ENCODE measurements around the gene AQP12A.
"Not testable (repeated sequence)": the region's sequence is repeated elsewhere in the genome, so short reads cannot be mapped to it uniquely, and the experiment has no call there.

Gene AQP12A

DNA sequence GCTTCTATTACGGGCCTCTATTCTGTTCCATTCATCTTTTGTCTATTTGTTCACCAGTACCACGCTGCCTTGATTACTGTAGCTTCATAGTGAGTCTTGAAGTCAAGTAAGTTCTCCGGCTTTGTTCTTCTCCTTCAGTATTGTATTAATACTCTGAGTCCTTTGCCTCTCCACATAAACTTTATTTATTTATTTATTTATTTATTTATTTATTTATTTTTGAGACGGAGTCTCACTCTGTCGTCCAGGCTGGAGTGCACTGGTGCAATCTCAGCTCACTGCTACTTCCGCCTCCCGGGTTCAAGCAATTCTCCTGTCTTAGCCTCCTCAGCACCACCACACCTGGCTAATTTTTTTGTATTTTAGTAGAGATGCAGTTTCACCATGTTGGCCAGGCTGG lies 31.8 kb upstream of the AQP12A start:
- DNase-seq (ENCODE audit: low spot score) = not testable (repeated sequence)

DNA sequence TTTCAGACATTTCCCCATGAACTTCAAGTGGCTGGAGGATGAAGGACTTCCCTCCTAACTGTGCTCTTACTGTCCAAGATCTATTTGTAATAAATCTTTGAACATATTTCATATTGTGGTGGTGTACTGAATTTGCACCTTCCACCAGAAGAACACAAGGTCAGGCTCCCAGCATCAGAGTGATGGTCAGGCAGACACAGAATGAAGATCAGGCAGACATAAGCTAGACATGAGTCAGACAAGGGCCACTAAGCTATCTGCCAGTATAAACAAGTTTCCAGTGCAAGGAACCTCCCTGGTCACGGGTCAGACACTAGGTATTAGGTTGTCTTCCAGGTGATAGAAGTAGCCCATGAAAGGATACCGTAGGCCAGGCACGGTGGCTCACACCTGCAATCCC lies 29.0 kb upstream of the AQP12A start:
- no peak for DNase-seq (ENCODE audit: low spot score)

DNA sequence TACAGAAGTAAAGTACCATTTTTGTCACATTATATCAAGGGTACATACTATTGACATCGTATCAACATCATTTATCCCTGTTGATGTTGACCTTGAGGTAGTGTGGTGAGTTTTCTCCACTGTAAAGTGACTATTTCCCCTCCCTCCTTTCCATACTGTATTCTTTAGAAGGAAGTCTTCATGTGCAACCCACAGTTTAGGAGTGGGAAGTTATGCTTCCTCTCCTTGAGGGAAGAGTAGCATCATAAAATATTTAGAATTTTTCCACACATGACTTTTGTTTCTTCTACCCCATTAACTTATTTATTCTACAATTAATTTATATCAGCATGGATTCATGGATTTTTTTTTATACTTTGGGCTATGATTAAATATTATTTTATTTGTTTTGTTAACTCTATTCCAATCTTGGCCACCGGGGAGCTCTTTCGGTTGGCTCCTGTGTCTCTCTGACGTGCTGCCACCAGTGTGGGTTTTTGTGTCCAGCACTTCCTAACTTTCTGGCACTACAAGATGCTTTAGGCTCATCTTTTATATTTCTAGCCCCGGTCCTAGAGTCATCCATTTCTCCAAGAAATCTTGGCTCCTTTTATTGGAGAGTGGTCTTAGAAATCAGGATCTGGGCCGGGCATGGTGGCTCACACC lies 28.0 kb upstream of the AQP12A start:
- no peak for DNase-seq (ENCODE audit: low spot score)

DNA sequence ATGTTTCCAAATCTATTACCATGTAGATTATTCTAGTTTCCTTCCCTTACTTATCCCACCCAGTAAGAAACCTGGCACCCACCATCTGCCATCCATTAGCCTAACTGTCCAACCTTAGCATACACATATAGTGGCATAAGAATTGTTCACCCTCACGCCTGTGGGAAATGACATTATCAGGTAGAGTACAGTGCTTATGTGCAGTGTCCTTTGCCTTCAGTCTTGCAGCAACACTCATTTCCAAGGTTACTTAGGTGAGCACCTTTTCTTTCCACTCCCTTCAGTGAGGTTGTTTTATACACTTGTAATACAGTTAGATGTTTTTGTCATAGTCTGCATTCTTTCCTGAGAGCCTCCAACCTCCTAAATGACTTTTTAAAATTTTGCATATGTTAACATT lies 27.0 kb upstream of the AQP12A start:
- DNase-seq (ENCODE audit: low spot score) = no peak

DNA sequence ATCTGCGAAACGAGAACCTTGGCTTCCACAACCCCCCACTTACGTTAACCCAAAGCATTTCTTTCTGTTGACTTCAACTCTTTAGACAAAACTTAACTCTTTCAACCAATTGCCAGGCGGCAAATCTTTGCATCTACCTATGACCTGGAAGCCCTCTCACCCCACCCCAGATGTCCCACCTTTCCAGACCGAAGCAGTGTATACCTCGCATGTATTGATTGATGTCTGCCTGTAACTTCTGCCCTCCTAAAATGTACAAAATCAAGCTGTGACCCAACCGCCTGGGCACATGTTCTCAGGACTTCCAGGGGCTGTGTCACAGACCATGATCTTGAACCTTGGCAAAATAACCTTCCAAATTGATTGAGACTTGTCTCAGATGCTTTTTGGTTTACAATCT lies 21.3 kb upstream of the AQP12A start:
- DNase-seq (ENCODE audit: low spot score) = no peak

DNA sequence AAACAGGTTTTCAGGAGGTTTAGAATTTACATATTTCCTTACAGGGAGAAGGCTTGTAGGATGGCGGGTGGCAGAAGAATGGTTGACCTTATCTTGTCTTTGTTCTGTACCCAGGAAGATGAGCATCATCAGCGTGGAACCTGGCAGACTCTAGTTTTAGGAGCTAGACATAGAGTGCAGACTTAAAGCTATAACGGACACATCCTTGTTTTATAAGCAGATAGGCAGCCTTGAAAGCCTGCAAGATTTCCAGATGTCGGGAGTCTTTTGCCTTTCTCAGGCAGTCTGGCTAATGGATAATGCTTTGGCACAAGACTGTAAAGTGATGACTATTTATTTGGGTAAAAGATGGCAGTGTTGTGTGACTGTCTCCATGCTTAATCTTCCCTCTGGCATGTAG lies 20.7 kb upstream of the AQP12A start:
- DNase-seq (ENCODE audit: low spot score) = no peak

DNA sequence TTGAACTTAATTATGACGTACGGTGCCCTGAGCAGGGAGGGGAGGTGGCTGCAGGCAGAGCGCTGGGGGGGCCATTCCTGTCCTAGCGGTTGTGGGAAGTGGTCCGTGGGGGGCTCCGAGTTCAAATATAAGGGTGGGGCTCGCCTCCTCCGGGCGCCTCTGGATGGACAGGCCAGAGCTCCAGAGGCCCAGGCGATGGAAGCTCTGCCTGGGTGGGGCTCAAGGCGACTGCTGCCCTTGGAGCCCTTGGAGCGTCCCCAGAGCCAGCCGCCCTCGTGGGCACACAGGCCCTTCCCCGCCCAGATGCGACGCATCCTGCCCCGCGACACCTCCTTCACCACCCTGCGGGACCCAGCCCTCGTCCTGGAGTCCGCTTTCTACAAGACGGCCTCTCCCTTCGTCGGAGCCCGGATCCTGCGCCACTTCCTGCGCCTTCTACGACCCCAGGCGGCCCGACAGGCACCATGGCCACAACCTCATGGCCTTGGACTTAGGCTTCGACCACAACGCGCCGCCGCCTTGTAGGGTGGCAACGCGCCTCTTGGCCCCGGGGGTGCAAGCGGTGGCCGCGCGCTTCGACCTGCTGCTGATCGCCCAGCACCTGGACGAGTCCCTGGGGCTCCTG lies 19.5 kb upstream of the AQP12A start:
- DNase-seq (ENCODE audit: low spot score) = peak; percentile 35

DNA sequence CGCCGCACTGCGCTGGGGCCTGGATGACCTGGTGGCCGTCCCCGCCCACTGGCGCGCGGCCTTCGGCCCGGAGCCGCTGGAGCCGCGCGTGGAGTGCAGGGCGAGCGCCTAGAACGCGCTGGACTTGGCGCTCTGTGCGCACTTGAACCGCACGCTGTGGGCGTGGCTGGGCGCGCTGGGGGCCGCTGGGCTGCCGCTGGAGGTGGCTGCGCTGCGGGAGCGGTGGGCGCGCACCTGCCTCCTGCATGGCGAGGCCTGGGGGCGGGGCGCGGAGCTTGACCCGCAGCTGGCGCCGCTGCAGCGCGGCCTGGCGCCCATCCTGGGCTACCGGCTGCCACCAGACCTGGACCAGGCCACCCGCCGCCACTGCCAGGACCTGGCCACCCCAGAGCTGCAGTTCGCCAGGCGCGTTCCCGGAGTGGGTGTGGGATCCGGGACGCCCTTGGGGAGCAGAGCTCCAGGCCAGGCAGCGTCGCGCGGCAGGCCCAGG lies 18.9 kb upstream of the AQP12A start:
- DNase-seq (ENCODE audit: low spot score) = peak; percentile 69

DNA sequence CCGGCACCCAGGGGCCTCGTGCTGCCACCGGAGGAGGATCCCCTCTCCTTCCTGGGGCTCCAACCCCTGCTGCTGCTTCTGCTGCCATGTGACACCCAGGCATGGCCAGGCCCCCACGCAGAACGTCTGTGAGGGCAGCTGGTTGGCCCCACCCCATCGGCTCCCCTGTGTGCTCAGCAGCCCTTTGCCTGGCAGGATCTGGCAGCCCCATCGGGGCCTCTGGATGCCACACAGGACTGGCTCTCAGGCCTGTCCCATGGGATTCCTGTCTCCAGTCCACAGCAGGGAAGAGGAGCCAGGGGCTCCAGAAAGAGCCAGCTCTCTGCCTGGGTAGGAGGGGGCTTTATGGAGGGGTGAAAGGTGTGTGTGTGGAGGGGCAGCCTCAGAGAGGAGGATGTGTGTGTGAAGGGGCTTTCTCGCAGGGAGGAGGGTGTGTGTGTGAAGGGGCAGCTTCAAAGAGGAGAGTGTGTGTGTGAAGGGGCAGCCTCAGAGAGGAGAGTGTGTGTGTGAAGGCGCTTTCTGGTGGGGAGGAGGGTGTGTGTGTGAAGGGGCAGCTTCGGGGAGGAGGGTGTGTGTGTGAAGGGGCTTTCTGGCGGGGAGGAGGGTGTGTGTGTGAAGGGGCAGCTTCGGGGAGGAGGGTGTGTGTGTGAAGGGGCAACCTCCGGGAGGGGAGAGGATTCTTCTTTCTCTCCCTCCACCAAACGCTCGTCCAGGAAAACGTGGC lies 17.0 kb upstream of the AQP12A start:
- DNase-seq (ENCODE audit: low spot score) = not testable (repeated sequence)

DNA sequence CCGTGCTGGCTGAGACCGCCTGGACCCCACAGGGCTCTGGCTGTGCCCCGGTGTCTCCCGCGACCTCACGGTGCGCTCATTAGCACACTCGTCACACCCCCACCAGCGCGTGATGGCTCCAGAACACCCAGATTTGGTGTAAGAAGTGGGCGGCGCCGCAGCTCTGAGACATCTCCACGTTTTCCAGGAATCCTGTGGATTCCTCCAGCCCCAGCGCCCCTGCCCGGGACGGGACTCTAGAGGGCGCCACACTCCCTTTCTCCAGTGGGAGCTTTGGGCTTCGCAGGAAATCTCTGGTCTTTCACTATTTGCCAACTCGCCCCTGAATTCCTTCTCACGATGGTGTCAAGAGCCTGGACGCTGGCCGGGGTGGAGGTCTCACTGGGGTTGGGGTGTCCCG lies 16.3 kb upstream of the AQP12A start:
- not testable (repeated sequence) for DNase-seq (ENCODE audit: low spot score)

DNA sequence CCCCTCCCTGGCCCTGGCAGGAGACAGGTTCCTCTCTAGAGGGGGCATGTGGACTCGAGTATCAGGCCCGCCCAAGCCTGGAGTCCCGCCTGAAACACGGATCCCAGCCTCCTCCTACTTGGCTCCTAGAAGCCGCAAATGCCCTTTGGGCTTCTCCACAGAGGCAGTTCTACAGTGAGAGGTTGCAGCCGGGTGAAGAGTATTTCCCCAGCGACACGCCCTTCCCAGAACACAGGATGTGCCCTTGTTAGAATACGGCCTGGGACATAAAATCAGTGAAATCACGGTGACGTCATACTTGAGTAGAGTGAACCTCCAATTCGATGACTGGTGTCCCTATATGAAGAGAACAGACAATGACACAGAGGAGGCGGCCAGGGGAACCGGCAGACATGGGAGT lies 13.6 kb upstream of the AQP12A start:
- DNase-seq (ENCODE audit: low spot score) = not testable (repeated sequence)

DNA sequence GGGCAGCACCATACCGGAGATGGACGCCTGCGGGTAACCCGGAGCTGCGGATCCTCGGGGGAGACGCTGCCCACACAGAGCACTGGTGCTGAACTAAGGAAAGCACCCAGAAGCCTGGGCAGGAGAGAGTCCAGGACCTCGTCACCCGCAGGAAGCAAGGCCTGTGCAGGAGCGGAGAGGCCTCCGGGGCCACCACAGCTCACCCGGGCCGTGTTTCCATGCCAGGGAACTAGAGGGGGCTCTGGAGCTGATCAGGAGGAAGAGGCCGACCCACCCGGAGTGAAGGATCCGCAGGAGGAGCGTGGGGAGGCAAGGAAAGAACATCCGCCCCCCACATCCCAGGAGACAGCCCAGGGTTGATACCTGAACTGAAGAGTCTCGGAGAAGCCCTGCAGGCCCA lies 12.8 kb upstream of the AQP12A start:
- not testable (repeated sequence) for DNase-seq (ENCODE audit: low spot score)

DNA sequence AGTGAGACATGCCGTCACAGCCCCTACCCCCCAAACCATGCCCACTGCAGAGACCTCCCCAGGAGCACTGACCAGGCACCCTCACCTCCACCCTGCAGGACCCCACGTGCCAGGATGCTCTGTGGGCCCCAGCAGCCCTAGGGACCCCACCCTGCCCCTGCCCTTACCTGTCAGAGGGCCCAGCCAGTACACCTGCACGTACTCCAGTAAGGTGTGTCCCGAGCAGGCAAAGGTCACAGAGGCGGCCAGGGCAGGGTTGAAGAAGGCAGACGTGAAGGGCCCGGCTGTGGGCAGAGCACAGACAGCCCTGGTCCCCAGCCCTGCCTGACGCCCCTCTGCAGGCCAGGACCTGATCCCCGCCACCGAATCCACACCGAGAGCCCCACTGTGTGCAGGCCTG lies 11.5 kb upstream of the AQP12A start:
- DNase-seq (ENCODE audit: low spot score) = not testable (repeated sequence)

DNA sequence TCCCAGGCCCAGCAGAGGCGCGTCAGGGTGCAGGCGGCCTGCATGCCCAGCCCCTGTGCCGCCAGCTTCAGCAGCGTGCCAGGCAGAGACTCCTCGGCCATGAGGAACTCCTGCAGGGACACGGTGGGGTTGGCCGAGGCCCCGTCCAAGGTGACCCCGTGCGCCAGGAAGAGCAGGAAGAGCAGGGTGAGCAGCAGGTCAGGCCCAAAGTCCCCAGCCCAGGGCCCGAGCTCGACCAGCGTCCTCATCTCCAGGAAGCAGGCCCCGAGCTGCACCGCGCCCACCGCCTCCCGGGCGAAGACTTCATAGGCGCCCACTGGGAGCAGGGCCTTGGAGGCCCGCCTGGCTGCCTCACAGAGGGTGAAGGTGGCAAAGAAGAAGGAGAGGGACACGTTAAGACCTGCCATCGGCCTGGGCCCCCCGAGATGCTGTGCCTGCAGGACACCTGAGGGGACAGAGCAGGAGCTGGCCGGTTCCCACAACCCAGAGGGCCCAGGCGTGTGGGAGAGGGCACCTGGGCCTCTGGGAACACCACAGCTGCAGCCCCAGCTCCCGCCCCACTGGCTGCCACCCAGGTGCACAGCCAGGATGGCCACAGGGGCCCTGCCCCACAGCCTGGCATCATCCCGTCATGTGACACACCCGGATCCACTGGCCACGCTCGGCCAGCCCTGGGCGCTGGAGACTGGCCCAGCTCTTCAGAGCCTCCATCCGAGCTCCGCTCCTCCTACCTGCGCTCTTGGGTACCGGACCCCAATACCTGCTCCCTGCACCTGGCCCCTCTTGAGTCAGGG lies 9.0 kb upstream of the AQP12A start, which contains the start of gene AQP12B:
TSS of gene AQP12B (minus strand) at position 455 of the 794 bp plus-strand sequence. CDS start at position 407, 48 bp downstream.
- DNase-seq (ENCODE audit: low spot score) = not testable (repeated sequence)

DNA sequence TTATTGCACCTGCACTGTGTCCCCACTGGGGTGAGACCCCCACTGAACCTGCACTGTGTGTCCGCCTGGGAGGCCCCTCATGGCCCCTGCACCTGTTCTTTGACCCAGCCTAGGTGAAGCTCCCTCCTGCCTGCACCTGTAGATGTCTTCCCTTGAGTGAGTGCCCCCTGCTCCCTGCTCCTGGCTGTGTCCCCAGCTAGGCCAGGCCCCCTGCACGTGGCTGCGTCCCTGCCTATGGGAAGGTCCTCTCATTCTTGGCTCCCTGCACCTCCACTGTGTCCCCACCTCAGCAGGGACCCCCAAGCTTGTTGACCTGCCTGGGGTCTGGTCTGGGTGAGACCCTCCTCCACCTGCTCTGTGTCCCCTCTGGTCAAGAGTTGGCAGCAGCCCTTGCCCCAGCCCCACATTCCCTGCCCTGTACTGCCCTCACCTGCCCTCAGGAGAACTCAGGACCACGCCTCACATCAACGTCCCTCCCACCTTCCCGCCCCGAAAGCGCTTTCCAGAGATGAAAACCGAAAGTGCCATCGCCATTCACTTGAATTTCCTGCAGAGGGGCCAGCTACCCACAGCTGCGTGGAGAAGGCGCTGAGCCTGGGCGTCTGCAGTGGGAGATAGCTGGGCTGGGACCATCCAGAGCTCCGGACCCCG lies 8.2 kb upstream of the AQP12A start:
- DNase-seq (ENCODE audit: low spot score) = not testable (repeated sequence)

DNA sequence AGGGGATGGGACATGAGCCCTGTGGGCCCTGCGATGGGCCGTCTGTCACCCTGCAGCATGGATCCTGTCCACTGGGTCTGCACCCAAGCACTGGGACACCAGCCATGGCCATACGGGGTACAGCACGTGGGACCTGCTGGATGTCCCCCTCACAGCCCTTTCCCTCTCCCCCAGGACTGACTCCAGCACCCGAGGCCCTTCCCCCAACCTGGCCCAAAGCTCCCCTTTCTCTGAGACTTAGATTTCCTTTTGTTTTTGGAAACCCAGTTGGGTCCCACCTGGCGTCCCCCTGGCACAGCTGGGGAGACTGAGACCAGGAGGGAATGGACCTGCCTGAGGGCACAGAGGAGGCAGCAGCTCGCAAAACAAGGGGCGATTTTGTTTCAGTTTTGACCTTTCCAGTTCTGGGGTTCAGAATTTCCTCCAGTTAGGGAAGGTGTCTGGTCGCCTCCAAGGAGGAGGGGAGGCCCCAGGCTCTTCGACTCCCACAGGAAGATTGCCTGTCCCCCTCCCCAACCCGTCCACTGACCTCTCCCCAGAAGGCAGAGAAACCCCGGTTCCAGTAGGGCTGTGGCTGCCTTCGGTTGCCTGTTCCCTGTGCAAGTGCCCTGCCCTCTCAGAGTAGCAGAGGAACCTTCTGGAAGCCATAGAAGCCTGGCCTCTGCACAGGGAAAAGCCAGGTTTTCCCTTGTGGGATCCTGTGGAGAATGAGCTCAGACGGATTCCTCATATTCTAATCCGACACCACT lies 7.5 kb upstream of the AQP12A start:
- not testable (repeated sequence) for DNase-seq (ENCODE audit: low spot score)

DNA sequence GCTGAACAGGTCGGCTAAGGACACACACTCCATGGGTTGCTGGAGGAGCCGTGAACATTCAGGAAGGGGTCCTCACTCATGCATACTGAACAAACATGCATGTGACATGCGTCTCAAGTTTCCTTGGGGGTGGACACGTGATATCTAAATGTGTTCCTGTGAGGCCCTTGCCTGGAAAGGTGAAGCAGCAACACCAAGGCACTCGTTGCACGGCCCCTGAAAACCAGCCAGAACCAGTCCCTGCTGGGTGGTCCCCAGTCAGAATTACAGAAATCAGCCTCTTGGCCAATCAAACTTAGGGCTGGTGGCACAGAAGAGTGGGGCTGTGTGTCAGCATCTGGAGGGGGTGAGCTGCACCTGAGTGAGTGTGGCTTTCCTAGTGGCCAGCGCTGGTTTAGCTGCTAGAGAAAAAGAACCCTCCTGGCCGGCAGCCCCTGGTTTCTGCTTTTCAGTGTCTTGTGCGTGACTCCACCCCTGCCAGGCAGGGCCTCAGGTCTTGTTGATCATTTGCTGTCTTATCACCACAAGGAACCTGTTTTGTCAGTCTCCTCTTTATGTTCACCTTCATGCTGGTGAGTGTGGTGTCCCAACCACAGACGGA lies 5.8 kb upstream of the AQP12A start:
- DNase-seq (ENCODE audit: low spot score) = peak; percentile 74

DNA sequence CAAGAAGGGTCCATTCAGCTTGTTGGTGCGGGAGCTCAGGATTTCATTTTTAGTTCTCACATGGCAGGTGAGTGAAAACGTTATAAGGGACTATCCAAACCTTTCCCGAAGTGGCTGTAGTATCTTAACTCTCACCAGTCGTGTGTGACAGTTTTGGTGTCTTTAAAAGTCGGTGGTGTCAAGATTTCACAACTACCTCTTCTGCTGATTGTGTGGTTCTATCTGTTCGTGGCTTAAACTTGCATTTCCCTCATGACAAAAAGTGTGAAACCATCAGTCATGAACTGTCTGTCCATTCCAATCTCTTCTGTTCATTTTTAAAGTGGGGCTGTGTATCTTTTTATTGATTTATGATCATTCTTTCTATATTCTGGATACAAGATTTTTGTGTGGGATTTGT lies 5.2 kb upstream of the AQP12A start:
- DNase-seq (ENCODE audit: low spot score) = no peak

DNA sequence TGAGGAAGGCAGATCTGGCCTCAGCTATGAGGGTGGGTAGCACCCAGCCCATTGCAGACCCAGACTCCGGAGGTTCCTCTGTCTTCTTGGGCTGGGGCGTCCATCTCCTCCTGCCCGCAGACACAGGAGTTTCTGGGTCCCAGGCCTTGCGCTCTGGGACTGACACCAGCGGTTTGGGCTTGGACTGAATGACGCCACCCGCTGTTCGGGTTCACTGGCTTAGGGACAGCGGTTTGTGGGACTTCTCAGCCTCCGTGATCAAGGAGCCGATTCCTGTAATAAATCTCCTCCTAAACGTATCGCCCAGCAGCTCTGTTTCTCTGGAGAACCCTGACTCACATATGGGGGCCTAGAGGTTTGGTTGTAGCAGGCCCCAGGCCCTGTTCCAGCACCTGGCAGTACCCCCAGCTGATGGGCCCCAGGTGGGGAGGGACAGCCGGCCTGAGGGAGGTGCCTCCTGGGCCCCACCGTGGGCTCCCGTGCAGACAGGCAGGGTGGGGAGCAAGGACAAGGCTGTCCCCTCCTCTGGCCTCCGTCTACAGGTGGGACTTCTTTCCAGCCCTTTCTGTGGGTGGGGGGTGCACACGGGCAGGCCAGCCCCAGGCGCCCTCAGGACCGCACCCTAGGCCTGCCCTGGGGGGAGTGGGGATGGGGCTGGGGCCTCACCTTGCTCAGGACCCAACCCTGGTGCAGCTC lies 4.5 kb upstream of the AQP12A start:
- no peak for DNase-seq (ENCODE audit: low spot score)
